Fibroblast of lung (primary cell): ENCODE measurements around the gene GET3.

ENCODE experiments used
- CTCF ChIP-seq, 2 donors: IDR thresholded peaks in 1 of 2; conservative IDR thresholded peaks in 1 of 2; 1 replicate in 1 of 2; 2 replicates in 1 of 2; pipeline ENCODE4 v1.5.1; 2011 to 2012; ENCODE audit warnings: low read length in 2 of 2, control low read depth in 1 of 2, inconsistent platforms in 1 of 2, low read depth in 1 of 2, mild to moderate bottlenecking in 1 of 2
- EZH2 ChIP-seq: IDR thresholded peaks from 2 replicates; pipeline ENCODE4 v1.5.1; 2012; ENCODE audit warnings: low read length, control low read depth, mild to moderate bottlenecking; ENCODE audit errors: missing control alignments

GRCh38 chr19:12694641-12695040 lies 42.7 kb upstream of the GET3 start:
- no peak for TF ChIP-seq EZH2
- no peak for TF ChIP-seq CTCF (conservative IDR thresholded peaks at IDR 0.05 in 1 of 2, IDR thresholded peaks at IDR 0.05 in 1 of 2; ENCODE audit: low read depth in 1 of 2, low read length in 2 of 2)
